NK-92 treated with Interleukin-12 subunit alpha and Interleukin-12 subunit beta, amount 100 ng/mL, for 24 hours (cell line): Measurements from ENCODE around the gene IL11.

Experiments used
- DNase-seq: peaks from one replicate; lab custom pipeline; 2025; lab: John Stamatoyannopoulos, UW

The IL11 gene

GRCh38 chr19:55391191-55391670 is 21.0 kb upstream of the IL11 start:
- no peak for DNase-seq

GRCh38 chr19:55390461-55390880 is 20.2 kb upstream of the IL11 start:
- no peak for DNase-seq

DNA sequence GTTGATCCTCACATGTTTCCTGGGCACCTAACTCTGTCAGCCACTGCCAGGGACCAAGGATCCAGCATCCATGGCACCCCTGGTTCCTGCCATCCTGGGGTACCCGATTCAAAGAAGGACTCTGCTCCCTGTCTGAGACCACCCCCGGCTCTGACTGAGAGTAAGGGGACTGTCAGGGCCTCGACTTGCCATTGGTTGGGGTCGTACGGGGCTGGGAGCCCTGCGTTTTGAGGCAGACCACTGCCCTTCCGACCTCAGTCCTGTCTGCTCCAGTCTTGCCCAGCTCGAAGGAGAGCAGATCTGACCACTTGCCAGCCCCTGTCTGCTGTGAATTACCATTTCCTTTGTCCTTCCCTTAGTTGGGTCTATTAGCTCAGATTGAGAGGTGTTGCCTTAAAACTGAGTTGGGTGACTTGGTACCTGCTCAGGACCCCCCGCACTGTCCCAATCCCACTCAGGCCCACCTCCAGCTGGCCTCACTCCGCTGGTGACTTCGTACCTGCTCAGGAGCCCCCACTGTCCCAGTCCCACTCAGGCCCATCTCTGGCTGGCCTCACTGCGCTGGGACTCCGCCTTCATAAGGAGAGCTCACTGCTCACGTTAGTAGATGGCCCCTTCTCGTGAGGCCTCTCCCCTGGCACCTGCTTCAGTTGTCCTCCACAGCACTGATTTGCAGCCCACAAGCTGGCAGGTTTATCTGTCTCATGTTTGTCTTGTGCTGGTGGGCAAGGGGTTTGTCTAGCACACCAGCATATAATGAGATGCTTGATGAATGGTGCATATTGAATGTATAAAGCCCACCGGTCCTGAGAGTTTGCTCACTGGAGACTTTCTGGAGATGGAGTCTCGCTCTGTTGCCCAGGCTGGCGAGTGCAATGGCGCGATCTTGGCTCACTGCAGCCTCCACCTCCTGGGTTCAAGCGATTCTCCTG is 19.4 kb upstream of the IL11 start:
- no peak for DNase-seq

GRCh38 chr19:55387736-55388497 is 17.7 kb upstream of the IL11 start:
- DNase-seq: no peak

DNA sequence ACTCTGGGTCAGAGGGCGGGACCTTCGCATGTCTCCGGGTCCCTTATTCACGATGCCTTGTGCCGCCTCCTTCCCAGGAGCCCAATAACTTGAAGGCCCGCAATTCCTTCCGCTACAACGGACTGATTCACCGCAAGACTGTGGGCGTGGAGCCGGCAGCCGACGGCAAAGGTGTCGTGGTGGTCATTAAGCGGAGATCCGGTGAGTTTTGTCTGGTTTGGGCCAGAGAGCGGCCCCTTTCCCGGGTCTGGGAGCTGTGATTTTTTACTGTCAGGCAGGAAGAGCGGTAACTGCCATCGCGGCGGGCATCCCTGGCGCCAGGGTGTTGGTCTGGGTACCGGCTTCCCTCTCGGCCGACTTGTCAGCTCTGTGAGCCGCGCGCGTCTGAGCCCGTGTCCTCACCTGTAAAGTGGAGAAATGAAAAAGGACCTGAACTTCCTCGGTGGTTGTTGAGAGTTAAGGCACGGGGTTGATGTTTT is 16.3 kb upstream of the IL11 start:
- DNase-seq: no peak

DNA sequence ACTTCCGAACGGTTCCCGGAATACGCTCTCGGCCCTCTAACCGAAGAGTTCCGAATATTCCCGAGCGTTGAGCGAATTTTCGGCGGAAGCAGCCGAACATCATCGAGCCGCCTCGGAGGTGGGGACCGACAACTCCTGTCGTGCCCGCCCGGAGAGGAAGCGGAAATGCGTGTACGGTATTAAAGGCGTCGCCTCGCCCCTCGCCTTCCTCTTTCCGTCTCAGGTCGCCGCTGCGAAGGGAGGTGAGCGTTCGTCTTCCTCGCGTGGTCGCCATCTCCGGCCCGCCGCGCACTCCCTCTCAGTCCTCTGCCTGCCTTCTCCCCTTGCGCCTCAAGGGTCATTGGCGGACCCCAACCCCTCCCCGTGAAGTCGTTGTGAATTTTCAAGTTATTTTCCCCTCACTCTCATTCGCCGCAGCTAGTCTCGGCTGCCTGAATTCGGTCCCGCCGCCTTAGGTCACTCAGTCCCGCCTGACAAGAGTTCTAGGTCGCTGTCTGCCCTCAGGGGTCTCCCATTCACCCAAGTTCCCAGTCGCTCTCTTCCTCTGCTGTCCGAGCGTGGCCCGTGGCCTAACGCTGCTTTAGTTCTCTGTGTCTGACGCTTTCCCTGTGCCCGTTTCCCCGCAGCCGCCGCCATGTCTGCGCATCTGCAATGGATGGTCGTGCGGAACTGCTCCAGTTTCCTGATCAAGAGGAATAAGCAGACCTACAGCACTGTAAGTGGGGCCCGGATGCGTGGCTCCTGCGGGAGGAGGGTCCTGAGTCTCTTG is 15.6 kb upstream of the IL11 start, which contains the start of gene RPL28:
Gene RPL28, plus strand, starts transcription at position 209 of the 769 bp plus-strand sequence. Its CDS starts 426 bp downstream, at position 635.
- DNase-seq: peak; percentile 96

DNA sequence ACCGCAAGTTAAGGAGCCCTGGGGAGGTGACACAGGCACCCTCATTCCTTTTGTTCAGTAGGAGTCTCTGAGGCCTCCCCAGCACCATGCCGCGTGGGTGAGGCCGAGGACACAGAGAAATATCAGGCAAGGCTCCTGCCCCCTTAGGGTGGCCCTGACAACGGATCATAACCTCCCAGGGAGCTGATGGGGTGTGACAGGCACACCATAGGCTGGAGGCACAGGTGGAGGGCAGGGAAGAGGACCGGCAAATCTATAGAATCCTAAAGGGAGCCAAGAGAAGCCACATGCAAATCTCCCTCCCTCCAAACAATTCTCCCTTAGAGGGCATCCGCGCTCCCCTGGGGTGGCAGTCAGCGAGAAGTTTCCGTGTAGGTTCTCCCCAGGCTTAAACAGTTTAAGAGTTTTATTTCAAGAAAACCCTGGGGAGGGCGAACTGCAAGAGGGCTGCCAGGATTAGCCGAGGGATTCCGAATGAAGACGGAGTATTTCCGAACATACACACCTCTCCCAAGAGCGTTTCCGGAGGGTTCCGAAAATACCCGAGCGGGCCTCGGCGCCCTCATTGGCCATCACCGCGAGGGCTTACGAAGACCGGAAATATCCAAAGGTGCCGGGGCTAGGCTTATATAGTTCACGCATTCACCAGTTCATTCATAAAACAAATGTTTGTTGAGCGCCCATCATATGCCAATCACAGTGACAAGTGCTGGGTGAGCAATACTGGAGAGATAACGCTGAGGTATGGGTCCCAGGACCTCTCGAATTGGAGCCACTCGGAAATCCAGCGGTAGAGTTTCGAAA is 14.9 kb upstream of the IL11 start:
- DNase-seq: peak; percentile 90

- peak; percentile 39 for DNase-seq
Measured at GRCh38 chr19:55384131-55384919, 14.1 kb upstream of the IL11 start, which contains the start of gene TMEM238. TMEM238 (minus strand) TSS chr19:55384292; CDS start chr19:55384259, 33 bp downstream.

- peak; percentile 47 for DNase-seq
Measured at GRCh38 chr19:55383279-55384130, 13.2 kb upstream of the IL11 start.

DNA sequence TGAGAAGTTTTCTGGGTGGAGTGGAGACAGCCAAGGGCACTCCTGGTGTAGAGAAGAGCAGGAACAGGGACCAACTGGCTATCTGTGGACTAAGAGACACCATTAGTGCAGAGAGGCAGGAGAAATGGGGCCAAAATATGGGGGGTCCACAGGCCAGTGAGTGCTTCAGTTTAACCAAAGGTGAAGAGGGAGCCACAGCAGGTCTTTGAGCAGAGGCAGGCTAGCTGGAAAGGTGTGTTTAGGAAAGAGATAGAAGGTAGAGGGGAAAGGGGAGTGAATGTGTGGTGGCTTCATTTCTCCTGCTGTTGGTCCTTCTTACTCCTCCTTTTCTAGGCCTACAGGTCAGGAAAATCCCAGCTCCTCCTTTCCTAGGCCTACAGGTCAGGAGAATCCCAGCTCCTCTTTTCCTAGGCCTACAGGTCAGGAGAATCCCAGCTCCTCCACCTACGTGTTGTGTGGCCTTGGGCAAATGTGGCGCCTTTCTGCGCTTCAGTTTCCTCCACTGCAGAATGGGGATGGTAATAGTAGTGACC is 12.3 kb upstream of the IL11 start:
- DNase-seq: no peak

DNA sequence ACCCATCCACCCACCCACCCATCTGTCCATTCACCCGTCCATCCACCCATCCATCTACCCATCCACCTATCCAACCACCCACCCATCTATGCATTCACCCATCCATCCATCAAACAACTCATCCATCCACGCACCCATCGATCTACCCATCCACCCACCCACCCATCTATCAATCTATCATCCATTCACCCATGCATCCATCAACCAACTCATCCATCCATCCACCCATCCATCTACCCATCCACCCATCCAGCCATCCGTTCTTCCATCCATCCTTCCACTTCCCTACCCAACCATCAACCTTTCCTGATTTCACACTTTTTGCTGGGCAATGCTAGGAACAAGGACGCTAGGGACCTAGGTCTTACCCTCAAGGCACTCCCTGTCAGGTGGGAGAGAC is 11.8 kb upstream of the IL11 start:
- DNase-seq: no peak

DNA sequence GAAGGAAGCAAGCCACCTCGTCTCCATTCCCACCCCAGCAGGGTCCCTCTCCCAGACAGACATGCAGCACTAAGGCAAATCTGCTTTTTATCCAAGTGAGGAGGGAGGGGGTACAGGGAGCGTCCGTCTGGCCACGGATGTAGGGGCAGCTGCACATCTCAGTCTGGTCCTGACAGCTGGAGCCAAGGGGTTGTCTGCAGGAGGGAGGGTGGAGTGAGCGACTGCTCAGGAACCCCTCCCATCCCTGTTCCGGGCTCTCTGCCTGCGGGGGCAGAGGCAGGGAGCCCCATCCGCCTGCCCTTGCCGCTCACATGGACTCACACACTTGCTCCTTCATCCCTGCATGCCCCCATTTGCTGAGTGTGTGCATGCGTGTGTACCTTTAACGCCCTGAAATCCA is 8.9 kb upstream of the IL11 start:
- DNase-seq: no peak

DNA sequence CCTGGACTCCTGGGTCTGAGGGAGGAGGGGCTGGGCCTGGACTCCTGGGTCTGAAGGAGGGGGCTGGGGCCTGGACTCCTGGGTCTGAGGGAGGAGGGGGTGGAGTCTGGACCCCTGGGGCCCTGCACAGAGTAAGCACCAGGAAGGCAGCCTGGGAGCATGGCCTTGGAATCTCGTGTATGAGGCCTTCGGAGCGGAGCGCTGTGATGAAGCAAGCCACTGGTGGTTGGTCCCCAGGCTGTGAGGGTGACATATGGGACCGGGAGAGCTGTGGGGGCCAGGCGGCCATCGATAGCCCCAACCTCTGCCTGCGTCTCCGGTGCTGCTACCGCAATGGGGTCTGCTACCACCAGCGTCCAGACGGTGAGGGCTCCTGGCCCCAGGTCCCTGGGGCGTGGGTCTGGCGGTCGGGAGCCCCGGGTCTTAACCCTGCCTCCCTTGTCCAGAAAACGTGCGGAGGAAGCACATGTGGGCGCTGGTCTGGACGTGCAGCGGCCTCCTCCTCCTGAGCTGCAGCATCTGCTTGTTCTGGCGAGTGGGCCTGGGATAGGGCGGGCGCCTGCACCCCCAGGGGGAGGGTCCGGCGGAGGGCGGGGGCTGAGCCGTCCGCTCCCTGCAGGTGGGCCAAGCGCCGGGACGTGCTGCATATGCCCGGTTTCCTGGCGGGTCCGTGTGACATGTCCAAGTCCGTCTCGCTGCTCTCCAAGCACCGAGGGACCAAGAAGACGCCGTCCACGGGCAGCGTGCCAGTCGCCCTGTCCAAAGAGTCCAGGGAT is 7.3 kb upstream of the IL11 start:
- DNase-seq: no peak

- no peak for DNase-seq
Measured at GRCh38 chr19:55376241-55376933, 6.1 kb upstream of the IL11 start, which contains the start of gene TMEM190. TMEM190 (plus strand) TSS chr19:55376826; CDS start chr19:55376854, 28 bp downstream.

GRCh38 chr19:55373993-55374757 is 3.9 kb upstream of the IL11 start:
- no peak for DNase-seq

DNA sequence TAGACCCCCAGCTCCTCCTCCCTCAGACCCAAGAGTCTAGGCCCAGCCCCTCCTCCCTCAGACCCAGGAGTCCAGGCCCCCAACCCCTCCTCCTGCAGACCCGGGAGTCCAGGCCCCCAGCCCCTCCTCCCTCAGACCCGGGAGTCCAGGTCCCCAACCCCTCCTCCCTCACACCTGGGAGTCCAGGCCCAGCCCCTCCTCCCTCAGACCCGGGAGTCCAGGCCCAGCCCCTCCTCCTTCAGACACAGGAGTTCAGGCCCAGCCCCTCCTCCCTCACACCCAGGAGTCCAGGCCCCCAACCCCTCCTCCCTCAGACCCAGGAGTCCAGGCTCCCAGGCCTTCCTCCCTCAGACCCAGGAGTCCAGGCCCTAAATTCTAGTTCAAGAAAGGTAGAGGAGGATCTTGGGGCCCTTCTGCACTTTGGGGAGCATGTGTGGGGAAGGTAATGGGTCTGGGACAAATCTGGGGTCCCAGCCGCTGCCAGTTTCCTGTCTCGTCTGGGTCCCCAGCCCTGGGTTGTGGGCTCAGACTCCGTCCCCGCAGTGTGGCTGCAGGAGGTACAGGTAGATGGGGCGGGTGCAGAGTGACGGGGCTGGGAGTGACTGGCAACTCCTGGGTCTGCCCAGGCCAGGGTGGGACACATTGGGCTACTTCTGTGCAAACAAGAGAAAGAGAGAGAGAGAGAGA is 3.2 kb upstream of the IL11 start:
- no peak for DNase-seq
